IMR-90 (cell line): ENCODE results near the gene TMED4. TPM values are rescaled to one million over a fixed set of nuclear protein-coding genes. Genes with fewer than 3 reads are reported as not detected.

Experiments used
- ATAC-seq: fragments of 200-7000 bp; cut with Tn5 transposase; 2 replicates; pipeline ENCODE4 v1.9.1; 2020; ENCODE audit warnings: low read depth, mild to moderate bottlenecking, moderate library complexity
- BruUV-seq: library from RNA; stranded (reverse); fragments of 400-500 nt; replicated peaks from 2 replicates; lab custom pipeline; 2021; lab: Mats Ljungman, UMichigan
- CTCF ChIA-PET: fragments of 300-600 bp; formaldehyde crosslinking; extraction: SDS; loops from one replicate; lab custom pipeline; 2021; ENCODE audit warnings: antibody characterized with exemption; lab: Yijun Ruan, JAX
- POLR2A ChIA-PET: fragments of 300-600 bp; sonication (Branson Sonifier 250); formaldehyde crosslinking; loops from one replicate; lab custom pipeline; 2022; ENCODE audit warnings: antibody characterized with exemption; ENCODE audit not compliant: unreplicated experiment; lab: Charles Lee
- DNase-seq: peaks from one replicate; pipeline ENCODE4 v3.0.0; 2013
- H2AFZ ChIP-seq: replicated peaks from 2 replicates; pipeline ENCODE3; 2013; ENCODE audit warnings: low read length, mild to moderate bottlenecking; ENCODE audit not compliant: poor library complexity
- H2AK5ac ChIP-seq: 2 replicates; pipeline ENCODE4 v1.6.1; 2013; ENCODE audit warnings: low read depth, low read length, inconsistent platforms
- H2AK9ac ChIP-seq: replicated peaks from 2 replicates; pipeline ENCODE3; 2013; ENCODE audit warnings: mild to moderate bottlenecking, low read depth, low read length, moderate library complexity; ENCODE audit not compliant: poor library complexity
- H2BK120ac ChIP-seq: 2 replicates; pipeline ENCODE4 v1.6.1; 2013; ENCODE audit warnings: low read depth, low read length, inconsistent platforms
- H2BK15ac ChIP-seq: 3 replicates; pipeline ENCODE4 v1.6.1; 2013; ENCODE audit warnings: low read depth, low read length, inconsistent platforms
- H2BK20ac ChIP-seq: 2 replicates; pipeline ENCODE4 v1.6.1; 2013; ENCODE audit warnings: low read depth, mild to moderate bottlenecking, inconsistent platforms, low read length, moderate library complexity
- H2BK5ac ChIP-seq: 2 replicates; pipeline ENCODE4 v1.6.1; 2013; ENCODE audit warnings: mild to moderate bottlenecking, low read depth, low read length, inconsistent platforms; ENCODE audit not compliant: poor library complexity, severe bottlenecking
- H3K14ac ChIP-seq: replicated peaks from 2 replicates; pipeline ENCODE4 v1.6.1; 2013; ENCODE audit warnings: low read depth, low read length, inconsistent platforms
- H3K18ac ChIP-seq: 2 replicates; pipeline ENCODE4 v1.6.1; 2013; ENCODE audit warnings: low read depth, low read length, control low read depth
- H3K23ac ChIP-seq: 2 replicates; pipeline ENCODE4 v1.6.1; 2013; ENCODE audit warnings: low read depth, low read length, inconsistent platforms
- H3K27ac ChIP-seq: 2 replicates; pipeline ENCODE4 v1.5.1; 2013; ENCODE audit warnings: mild to moderate bottlenecking, control low read depth, low read length; ENCODE audit not compliant: insufficient read depth
- H3K27me3 ChIP-seq: 2 replicates; pipeline ENCODE4 v1.6.1; 2013; ENCODE audit warnings: low read length; ENCODE audit not compliant: control insufficient read depth, insufficient read depth
- H3K36me3 ChIP-seq: 2 replicates; pipeline ENCODE4 v1.6.1; 2013; ENCODE audit warnings: low read length, mixed read lengths; ENCODE audit not compliant: control insufficient read depth, insufficient read depth
- H3K4ac ChIP-seq: 2 replicates; pipeline ENCODE4 v1.6.1; 2013; ENCODE audit warnings: low read depth, low read length, inconsistent platforms
- H3K4me1 ChIP-seq: 2 replicates; pipeline ENCODE4 v1.6.1; 2013; ENCODE audit warnings: low read length, mixed read lengths; ENCODE audit not compliant: control insufficient read depth, insufficient read depth
- H3K4me2 ChIP-seq: 2 replicates; pipeline ENCODE4 v1.6.1; 2013; ENCODE audit warnings: low read depth, mild to moderate bottlenecking, control low read depth, low read length, moderate library complexity
- H3K4me3 ChIP-seq: 2 replicates; pipeline ENCODE4 v1.5.1; 2013; ENCODE audit warnings: low read depth, mild to moderate bottlenecking, control low read depth, low read length, moderate library complexity; ENCODE audit not compliant: insufficient read depth
- H3K56ac ChIP-seq: 2 replicates; pipeline ENCODE4 v1.6.1; 2013; ENCODE audit warnings: low read length, inconsistent platforms; ENCODE audit not compliant: insufficient read depth; ENCODE audit errors: extremely low read depth
- H3K79me1 ChIP-seq, 2 experiments: 2 replicates each; pipeline ENCODE4 v1.6.1; 2013; ENCODE audit warnings: low read length in 2 of 2, inconsistent platforms in 1 of 2, low read depth in 1 of 2
- H3K9ac ChIP-seq: 2 replicates; pipeline ENCODE4 v1.6.1; 2013; ENCODE audit warnings: low read depth, low read length, control low read depth
- H3K9me1 ChIP-seq: 2 replicates; pipeline ENCODE4 v1.6.1; 2013; ENCODE audit warnings: low read length, inconsistent platforms; ENCODE audit not compliant: insufficient read depth
- H3K9me3 ChIP-seq: 2 replicates; pipeline ENCODE4 v1.6.1; 2013; ENCODE audit warnings: low read length; ENCODE audit not compliant: control insufficient read depth, insufficient read depth
- H4K20me1 ChIP-seq: 2 replicates; pipeline ENCODE4 v1.6.1; 2013; ENCODE audit warnings: low read length, inconsistent platforms; ENCODE audit not compliant: insufficient read depth
- H4K5ac ChIP-seq: 2 replicates; pipeline ENCODE4 v1.6.1; 2013; ENCODE audit warnings: mild to moderate bottlenecking, low read depth, low read length, control low read depth
- H4K8ac ChIP-seq, 2 experiments: 2 replicates each; pipeline ENCODE4 v1.6.1; 2013; ENCODE audit warnings: low read depth in 2 of 2, low read length in 2 of 2, control low read depth in 1 of 2, inconsistent platforms in 1 of 2
- H4K91ac ChIP-seq: 2 replicates; pipeline ENCODE4 v1.6.1; 2013; ENCODE audit warnings: low read depth, low read length, inconsistent platforms; ENCODE audit not compliant: insufficient read depth
- FOS ChIP-seq: fragments of 150-350 bp; IDR thresholded peaks from 2 replicates; pipeline ENCODE4 v1.6.1; 2016; ENCODE audit warnings: low read depth, low read length
- RAD21 ChIP-seq: IDR thresholded peaks from 2 replicates; pipeline ENCODE4 v1.6.1; 2012; ENCODE audit warnings: low read length, improper control_type of control experiment
- RFX5 ChIP-seq: IDR thresholded peaks from 2 replicates; pipeline ENCODE4 v1.8.0; 2012; ENCODE audit warnings: low read depth, mild to moderate bottlenecking, low read length, moderate library complexity
- WGBS, 2 experiments: methylation state at CpG; one replicate each; pipeline versions ENCODE4 v1.1.5 to v1.1.7; 2013; ENCODE audit warnings: missing lambda C conversion rate in 2 of 2; ENCODE audit not compliant: insufficient read length in 1 of 2; ENCODE audit errors: extremely low coverage in 2 of 2; 5-methylcytosine and 5-hydroxymethylcytosine counted together
- dilution Hi-C: fragments of 300-500 bp; cut with HindIII; formaldehyde crosslinking; loops from one replicate; pipeline ENCODE4 v1.14.3; 2018; ENCODE audit warnings: low sequenced_read_pairs; ENCODE audit not compliant: unreplicated experiment
- in situ Hi-C: fragments of 300-500 bp; cut with MboI; formaldehyde crosslinking; loops from 3 replicates; pipeline ENCODE4 v1.14.3; 2019; ENCODE audit warnings: low sequenced_read_pairs, inconsistent platforms, mixed read lengths
- intact Hi-C: fragments of 100-400 bp; cut with micrococcal nuclease; formaldehyde crosslinking; loops from 2 replicates; pipeline ENCODE4 v1.10.0; 2022
- polyA plus RNA-seq, 3 experiments: library from polyadenylated mRNA; depleted of rRNA; stranded (reverse); fragments of >200 nt; gene quantifications; 2 replicates each; pipeline ENCODE4 v1.2.3, GENCODE V29; 2012; ENCODE audit warnings: low replicate concordance in 1 of 3
- total RNA-seq: library from RNA; depleted of rRNA; stranded (reverse); fragments of >200 nt; gene quantifications from 2 replicates; pipeline ENCODE4 v1.2.3, GENCODE V29; 2012

The TMED4 gene
- total and polyA plus RNA-seq, 2 of the 4 experiments (the other 2 are of a cell fraction) = 58.6 to 92.7 TPM

GRCh38 chr7:44622342-44623151 lies 40.5 kb upstream of the TMED4 start:
- Histone ChIP-seq H3K79me1 (peaks cover 41 to 73% of the 10 kb centered on the region in 2 experiments), H3K9ac (no peak overlapping the region), H3K9me1 (peaks cover 12% of the 10 kb centered on the region), H3K4ac (peak overlapping the region; percentile 41; the same call in 1 of the 2 replicates), H3K4me2 (peak overlapping the region; percentile 68), H2AK9ac (peak overlapping the region; percentile 29), H3K4me3 (no peak overlapping the region), H3K23ac (peak overlapping the region; percentile 56; the same call in 1 of the 2 replicates), H3K56ac (no peak overlapping the region), H2AFZ (peak overlapping the region; percentile 11), H2BK20ac (no peak overlapping the region), H3K36me3 (peaks cover 16% of the 10 kb centered on the region), H4K8ac (no peak overlapping the region), H4K20me1 (peaks cover 11% of the 10 kb centered on the region), H3K27me3 (no peaks in the 10 kb centered on the region), H3K18ac (no peak overlapping the region), H3K9me3 (no peaks in the 10 kb centered on the region), H4K5ac (no peak overlapping the region), H3K27ac (no peak overlapping the region), H2AK5ac (peak overlapping the region; percentile 71; the same call in 1 of the 2 replicates), H3K14ac (no peak overlapping the region), H4K91ac (peak overlapping the region; percentile 38; the same call in 1 of the 2 replicates), H3K4me1 (peaks cover 8% of the 10 kb centered on the region), H2BK15ac (no peak overlapping the region), H2BK5ac (no peak overlapping the region), H2BK120ac (no peak overlapping the region)
- DNase-seq = peak; percentile 59
- TF ChIP-seq RAD21 (no peak), RFX5 (no peak), FOS (0 out of 2 replicates have a peak, but pooled peaks have one; percentile 5)
- peak; percentile 90 for ATAC-seq
- ChIA-PET POLR2A (no interaction called here), CTCF (interaction anchor here (0.6 kb wide), 1 partner anchor 15 kb away, joined by 3 read pairs; no protein-coding TSS in a partner anchor)
- in situ Hi-C loops = no loop called here
- intact Hi-C loops = no loop called here
- dilution Hi-C loops = no loop called here
- 70% methylated on average over 2 of the region's 5 CpGs; no CpG with 5 or more reads in 1 of the 2 experiments for WGBS, 2 experiments
- no TSS peak for BruUV-seq
